HG03342 (cell line): Measurements from ENCODE around the gene UBAC1.

Experiments used
- ATAC-seq: cut with Tn5 transposase; IDR thresholded peaks from one replicate; pipeline ENCODE4 v1.9.1; 2021; ENCODE audit warnings: mild to moderate bottlenecking, moderate library complexity; ENCODE audit not compliant: unreplicated experiment

Gene UBAC1

GRCh38 chr9:135994501-135995192 lies 33.5 kb upstream of the UBAC1 start:
- no peak for ATAC-seq

DNA sequence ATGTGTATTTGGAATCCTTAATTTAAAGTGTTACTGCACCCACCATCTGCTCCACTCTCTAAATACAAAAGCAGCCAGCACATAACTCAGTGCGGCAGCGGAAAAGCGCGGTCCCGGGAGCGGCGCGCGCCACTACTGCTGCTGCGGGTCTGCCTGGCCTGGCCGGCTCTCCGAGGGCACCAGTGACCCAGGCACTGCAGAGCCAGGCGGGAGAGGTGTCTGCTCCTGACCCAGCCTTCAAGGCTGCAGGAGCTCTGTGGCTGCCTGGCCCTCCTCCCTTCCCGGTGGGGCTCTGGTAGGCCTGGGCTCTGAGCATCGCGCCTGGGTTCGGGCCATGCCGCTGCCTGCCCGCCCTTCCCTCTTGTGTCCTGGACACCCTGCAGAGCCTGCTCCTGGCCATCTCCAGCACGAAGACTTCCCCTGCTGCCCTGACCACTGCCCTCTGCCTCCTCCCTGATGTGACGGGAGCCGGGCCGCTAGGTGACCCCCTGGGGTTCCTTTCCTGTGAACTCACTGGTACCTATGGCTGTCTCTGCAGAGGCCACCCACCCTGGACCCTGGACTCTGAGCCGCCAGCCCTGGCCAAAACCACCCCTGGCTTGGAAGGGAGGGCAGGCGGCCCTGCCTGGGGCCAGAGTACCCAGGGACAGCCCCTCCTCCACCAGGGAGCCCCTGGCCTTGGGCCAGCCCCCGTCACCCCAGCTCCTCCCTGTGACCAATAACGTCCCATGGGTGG lies 32.8 kb upstream of the UBAC1 start:
- no peak for ATAC-seq

- no peak for ATAC-seq
Observed at GRCh38 chr9:135993409-135993742, 32.2 kb upstream of the UBAC1 start.

- ATAC-seq: no peak
Observed at GRCh38 chr9:135992486-135993408, 31.6 kb upstream of the UBAC1 start.

GRCh38 chr9:135991771-135992170 lies 30.6 kb upstream of the UBAC1 start:
- no peak for ATAC-seq

DNA sequence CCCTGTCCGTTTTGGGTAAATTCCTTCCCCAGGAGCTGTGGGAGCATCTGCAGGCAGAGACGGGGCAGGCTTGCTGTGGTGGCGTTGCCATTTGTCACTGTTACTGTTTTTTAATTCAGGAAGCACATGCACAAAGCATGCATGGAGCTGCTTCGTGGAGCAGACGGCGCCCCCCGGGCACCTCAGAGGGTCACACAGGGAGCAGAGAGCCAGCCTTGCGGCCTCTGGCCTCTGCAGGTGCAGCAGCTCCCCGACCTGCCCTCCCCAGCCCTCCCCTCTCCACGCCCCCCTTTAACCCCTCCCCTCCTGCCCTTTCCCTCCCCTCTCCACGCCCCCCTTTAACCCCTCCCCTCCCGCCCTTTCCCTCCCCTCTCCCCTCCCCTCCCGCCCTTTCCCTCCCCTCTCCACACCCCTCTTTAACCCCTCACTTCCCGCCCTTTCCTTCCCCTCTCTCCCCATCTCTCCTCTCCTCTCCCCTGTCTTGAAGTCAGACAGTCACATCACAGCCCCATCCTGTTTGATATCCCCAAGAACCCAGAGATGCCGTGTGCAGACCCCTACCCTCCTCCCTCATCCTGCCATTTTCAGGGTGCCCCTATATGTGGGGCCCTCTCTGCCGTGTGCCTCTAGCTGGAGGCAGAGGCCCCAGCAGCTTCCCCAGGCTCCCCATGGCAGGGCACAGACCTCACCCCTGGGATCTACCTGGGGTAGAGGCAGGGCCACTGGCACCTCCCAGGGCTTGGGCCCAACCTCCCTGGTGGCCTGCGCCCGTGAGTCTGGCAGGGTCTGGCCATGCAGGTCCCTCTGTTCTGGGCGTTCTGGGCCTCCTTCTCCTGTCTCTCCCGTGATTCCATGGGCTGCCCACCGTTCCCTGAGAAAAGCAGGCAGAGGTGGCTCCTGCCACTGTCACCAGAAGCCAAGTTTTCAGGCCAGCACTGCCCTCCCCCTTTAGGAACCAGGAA lies 29.6 kb upstream of the UBAC1 start:
- no peak for ATAC-seq

DNA sequence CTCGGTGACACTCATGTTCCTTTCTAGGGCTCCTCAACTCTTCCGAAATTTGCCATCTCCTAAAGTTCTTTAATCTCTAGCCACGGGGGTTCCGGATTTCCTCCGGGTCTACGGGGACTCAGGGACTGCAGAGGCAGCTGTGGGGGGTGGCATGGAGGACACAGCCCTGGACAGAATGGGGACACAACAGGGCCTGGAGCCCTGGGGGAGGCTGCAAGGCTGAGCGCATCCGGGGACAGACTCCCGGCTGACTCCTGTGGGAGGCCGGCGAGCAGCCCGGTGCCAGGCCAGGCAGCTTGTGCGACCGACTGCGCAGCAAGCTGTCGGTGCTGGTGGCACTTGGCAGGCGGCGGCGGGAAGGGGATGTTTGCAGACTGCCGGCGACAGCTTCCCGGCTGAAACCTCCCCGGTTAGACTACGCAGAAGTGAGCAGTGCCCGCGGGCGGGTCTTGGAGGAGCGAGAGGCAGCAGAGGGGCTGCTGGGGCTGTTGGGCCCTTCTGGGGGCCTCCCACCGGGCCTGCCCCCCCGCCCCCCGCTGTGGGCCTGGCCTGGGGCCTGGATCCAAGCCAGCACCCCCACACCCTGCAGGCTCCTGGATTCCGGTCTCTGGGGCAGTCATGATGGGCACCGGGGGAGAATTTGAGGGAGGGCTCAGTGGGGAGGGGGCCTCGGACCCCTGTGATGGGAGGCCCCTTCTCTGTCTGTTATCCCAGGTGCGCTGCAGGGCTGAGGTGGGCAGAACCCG lies 28.7 kb upstream of the UBAC1 start:
- no peak for ATAC-seq

GRCh38 chr9:135989157-135989556 lies 28.0 kb upstream of the UBAC1 start:
- ATAC-seq: no peak

DNA sequence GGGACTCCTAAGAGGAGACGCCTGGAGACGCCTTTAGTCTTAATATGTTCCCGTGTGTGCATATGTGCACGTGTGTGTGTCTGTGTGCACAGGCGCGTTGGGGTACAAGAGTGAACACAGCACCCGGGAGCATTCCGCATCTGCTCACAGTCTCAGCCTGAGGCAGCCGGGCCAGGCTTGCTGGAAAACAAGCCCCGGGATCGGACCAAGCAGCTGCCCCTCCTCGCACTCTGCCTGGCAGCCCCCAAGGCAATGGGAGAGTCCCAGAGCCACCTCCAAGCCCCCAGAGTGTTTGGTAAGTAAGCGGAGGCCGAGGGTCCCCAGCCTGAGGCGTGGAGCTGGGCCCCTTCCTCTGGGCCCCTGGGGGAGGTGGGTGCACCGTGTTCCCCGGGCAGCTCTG lies 27.3 kb upstream of the UBAC1 start:
- no peak for ATAC-seq

DNA sequence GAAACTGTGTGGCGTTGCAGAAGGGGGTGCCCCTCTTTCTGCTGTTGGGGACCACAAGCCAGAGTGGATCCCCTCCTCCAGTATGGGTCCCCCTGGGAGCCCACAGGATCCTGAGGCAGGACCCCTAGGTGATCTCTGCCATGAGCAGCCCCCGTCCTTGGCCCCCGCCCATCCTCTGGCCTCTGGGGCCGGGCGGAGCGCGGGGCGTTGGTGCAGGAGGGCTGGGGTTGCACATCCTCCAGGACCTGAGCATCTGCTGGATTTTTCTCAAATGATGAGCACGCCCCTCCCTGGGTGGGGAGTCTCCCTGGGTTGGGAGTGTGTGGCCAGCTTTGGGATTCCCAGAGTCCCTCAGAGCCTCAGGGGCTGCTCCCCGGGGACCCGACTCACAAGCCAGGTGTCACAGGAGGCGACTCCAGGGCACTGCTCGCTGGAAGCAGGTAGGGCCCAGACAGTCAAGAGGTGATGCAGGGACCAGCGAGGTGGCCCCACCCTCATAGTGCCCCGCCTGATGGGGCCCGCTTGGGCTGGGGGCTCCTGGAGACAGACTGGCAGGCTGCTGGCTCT lies 26.7 kb upstream of the UBAC1 start:
- no peak for ATAC-seq

DNA sequence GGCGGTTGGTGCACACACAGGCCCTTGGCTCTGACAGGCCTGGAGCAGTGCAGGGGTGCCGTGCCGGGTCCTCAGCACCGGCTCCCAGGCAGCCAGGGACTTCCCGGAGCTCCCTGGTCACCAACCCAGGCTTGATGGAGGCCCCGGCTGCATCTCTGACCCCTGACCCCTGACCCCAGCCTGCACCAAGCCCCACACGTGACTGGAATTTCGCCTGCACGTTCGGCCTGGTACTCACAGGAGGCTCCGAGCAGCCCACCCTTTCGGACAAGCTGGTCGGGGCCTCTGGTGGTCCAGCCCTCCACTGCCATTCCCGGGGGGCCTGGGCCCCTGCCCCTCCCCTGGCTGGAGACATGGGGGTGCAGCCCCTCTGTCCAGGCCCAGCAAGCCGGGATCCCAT lies 25.4 kb upstream of the UBAC1 start:
- ATAC-seq: no peak

GRCh38 chr9:135985889-135986288 lies 24.7 kb upstream of the UBAC1 start:
- no peak for ATAC-seq

- ATAC-seq: no peak
Observed at GRCh38 chr9:135985459-135985774, 24.2 kb upstream of the UBAC1 start.

- ATAC-seq: no peak
Observed at GRCh38 chr9:135984072-135984710, 23.0 kb upstream of the UBAC1 start.

DNA sequence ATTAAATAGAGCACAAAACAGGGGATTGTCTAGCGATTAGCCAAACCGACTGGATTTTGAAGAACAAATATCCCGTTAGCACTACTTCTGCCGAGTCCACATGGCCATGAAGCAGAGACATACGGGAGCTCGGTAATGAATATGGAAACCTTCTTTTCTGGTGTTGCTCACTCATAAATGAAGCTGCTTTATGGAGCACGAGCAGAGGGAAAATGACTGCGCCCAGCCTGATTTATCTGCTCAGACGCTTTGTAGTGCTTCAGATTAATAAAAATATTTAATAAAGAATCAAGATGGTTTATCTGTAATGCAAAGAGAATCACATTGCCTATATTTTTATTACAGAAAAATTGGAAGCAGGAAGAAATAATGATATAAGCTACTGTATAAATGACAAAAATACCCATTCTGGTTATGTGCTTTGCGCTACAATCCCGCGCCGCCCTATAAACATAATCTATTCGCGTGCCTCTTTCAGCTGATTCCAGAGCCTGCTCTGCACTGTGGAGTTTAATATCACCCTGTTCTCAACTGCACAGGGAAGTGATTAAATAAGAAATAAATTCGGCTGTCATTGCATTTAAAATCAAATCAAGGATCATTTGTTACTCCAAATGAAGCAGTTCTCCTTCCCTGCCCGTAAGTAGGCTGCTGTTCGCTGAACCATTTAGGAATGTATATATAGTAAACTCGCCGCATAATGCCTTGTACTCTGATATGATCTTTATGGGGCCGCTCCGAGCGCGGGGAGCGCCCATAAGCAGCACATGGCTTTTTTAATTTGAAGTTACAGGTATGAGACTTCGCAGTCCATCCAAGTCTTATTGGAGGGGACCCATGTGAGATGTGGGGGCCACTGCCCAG lies 22.3 kb upstream of the UBAC1 start:
- ATAC-seq: no peak

DNA sequence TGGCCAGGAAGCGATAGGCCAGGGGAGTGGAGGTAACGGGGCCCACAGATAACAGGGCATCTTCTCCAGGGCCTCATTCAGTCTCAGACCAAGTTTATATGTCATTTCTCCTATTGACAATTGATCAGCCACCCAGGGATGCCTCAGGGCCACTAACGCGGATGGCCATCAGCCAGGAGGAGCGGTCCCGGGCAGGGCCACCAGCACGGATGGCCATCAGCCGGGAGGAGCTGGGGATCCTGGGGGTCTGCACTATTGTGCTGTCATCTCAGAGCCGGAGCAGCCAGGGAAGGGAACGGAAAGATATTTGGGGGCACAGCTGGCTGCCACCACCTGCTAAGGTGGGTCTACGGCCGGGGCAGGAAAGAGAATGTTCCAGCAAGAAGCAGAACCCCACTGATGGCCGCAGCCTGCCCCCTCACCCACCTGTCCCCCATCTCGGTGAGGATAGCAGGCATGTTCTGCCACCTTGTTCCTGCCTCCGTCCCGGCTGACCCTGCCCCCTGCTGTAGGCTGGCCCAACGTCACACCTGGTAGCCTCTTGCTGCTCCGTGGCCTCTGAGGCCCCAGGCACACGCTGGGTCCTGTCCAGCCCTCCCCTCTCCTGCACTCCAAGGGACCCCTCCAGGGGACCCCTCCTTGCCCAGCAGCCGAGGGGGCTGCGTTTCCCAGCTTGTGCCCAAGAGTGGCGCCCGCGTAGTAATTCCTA lies 21.5 kb upstream of the UBAC1 start:
- ATAC-seq: no peak

- ATAC-seq: no peak
Observed at GRCh38 chr9:135980926-135981630, 19.9 kb upstream of the UBAC1 start.
